GM19467 (cell line): ENCODE measurements around the gene IL22RA1.
A peak's percentile ranks its signal among the peaks of the same experiment; 100 is the strongest.

Source experiments
- ATAC-seq: cut with Tn5 transposase; IDR thresholded peaks from one replicate; pipeline ENCODE4 v1.9.1; 2021; ENCODE audit warnings: mild to moderate bottlenecking, moderate library complexity; ENCODE audit not compliant: unreplicated experiment

IL22RA1 gene

DNA sequence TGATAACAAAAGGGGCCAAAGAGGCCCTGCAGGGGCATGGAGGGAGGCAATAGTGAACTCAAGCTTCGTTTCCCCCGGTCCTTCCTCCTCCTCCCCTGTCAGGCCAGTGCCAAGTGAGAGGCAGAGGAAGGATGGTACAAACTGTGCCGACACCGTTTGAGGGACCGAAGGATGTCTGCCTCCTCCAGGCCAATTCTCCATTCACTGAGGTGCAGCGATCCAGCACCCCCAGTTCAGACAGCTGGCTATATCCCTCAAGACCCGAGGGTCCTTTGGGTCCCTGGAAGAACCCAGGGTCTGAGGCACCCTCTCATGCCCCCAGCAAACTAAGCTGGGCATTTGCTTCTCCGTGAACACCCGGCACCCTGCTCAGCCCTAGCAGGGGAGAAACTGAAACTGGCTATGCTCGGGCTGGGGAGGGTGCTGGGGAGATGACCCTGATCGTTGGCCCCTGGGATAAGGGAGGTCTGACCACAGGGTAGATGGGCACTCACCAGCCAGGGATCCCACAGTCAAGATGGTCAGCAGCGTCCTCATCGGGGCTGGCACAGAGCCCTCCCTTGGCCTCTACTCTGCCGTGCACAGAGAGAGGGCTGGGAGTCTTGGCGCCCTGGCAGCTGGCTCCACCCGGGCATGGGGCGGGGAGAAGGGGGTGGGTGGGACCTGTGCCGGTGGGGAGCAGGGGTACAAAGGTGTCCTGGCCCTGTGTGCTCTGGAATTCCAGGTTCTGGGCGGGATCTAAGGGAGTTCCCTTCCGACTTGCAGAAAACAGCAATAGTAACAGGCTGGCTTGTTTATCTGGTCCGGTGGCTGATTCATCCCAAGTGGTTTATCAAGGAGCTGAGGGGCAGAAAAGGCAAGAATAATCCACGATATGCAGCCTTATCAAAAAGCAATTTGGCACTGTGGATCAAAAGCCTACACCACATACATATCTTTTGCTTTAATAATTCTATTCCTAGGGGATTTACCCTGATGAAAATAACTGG is at the start of gene IL22RA1:
Gene IL22RA1 (minus strand): TSS at position 595 of the 989 bp plus-strand sequence. CDS start 58 bp downstream, at position 537.
- no peak for ATAC-seq

DNA sequence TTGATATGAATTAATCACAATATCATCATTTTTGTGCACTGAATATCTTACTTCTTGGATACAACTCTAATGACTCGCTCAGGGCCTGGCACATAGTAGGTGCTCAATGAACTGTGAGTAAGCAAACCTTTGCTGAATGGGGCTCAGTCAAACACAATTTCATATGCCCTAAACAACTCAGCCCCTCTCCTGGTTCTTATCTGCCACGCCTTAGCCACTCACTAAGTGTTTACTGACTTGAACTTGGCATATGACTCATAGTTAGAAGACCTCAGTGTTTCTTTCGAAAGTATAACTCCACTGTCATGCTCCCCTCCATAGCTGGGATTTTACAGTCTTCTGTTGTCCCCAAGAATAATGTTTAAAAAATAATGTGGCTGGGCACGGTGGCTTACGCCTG is 48.9 kb upstream of the IL22RA1 start:
- no peak for ATAC-seq

DNA sequence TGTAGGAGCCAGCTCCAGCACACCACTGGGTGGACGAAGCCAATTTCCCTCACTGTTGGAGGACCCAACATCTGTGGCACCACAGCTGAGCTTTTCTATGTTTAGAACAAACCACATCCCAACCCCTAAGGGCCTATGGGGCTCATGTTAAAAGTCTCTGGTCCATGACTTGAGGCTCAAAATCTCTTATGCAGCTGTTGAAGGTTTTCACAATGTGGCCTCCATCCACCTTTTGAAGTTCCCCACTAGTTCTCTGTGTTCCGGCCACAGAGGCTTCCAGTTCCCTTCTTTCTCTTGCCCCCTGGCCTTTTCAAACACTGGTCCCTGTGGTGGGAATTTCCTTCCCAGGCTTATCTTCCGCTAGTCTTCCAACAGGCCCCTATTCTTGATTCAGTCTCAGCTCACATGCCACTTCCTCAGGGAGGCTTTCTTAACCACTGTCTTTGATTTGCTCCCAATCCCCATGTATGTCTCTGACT is 48.1 kb upstream of the IL22RA1 start:
- peak; percentile 35 for ATAC-seq

- ATAC-seq, result no peak
Observed at GRCh38 chr1:24189528-24189927, 46.6 kb upstream of the IL22RA1 start.

- no peak for ATAC-seq
Observed at GRCh38 chr1:24186993-24187790, 44.3 kb upstream of the IL22RA1 start, which contains the start of gene IFNLR1. TSS of gene IFNLR1 (minus strand) at chr1:24187289. CDS start at chr1:24187248, 41 bp downstream.

- ATAC-seq, result no peak
Observed at GRCh38 chr1:24186711-24186992, 43.7 kb upstream of the IL22RA1 start.

- no peak for ATAC-seq
Observed at GRCh38 chr1:24186031-24186710, 43.2 kb upstream of the IL22RA1 start.

GRCh38 chr1:24185076-24185475 is 42.1 kb upstream of the IL22RA1 start:
- ATAC-seq, result no peak

GRCh38 chr1:24182061-24182460 is 39.1 kb upstream of the IL22RA1 start:
- no peak for ATAC-seq

GRCh38 chr1:24181619-24182018 is 38.7 kb upstream of the IL22RA1 start:
- no peak for ATAC-seq

DNA sequence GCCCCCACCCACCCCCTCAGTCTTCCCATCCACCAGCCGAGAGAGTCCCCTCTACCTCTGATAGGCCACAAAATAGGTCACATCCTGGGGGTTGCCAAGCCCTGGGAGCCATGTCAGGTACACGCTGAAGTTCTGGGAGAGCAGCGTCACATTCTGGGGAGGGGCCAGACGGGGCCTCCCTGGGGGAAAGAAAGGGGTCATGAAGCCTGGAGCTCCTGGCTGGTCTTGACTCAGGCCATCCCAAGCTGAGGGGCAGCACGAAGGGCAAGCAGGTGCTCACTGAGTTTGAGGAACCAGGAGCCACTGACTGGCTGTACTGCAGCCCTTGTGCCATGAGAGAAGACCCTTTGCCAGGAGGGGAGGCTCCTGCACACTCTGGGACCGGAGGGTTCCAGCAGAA is 37.7 kb upstream of the IL22RA1 start:
- no peak for ATAC-seq

DNA sequence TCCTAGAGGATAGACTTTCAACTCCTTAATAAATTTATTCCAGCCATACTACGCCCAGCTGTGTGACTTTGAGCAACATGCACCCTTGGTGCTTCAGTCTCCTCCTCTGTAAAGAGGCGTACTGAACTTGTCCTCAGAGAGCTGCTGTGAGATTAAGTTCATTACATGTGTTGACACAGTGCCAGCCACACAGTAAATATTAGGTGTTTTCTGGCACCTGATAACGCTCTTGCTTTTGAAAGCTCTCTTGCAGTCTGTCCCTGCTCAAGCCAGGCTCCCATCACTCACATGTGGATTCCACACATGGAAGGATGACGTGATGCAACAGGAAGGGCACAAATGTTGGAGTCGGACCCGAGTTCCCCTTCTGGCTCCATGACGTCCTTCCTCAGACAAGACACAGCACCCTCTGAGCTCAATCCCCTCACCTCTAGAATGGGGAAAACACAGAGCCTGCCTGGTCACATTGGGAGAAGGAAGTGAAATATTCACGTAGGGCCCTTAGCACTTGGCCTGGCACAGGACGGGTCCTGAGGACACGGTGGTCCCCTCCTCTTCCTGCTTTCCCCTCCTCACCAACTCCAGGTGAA is 36.4 kb upstream of the IL22RA1 start:
- ATAC-seq, result no peak

GRCh38 chr1:24178407-24178806 is 35.5 kb upstream of the IL22RA1 start:
- no peak for ATAC-seq

DNA sequence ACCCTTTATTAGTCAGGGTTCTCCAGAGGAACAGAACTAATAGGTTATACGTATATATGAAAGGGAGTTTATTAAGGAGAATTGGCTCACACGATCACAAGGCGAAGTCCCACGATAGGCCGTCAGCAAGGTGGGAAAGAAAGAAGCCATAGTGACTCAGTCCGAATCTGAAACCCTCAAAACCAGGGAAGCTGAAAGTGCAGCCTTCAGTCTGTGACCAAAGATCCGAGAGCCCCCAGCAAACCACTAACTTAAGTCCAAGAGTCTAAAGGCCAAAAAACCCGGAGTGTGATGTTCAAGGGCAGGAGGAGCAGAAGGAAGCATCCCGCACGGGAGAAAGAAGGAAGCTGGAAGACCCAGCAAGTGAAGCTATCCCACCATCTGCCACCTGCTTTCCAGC is 34.2 kb upstream of the IL22RA1 start:
- ATAC-seq, result no peak

- ATAC-seq, result no peak
Observed at GRCh38 chr1:24175033-24175755, 32.3 kb upstream of the IL22RA1 start.

DNA sequence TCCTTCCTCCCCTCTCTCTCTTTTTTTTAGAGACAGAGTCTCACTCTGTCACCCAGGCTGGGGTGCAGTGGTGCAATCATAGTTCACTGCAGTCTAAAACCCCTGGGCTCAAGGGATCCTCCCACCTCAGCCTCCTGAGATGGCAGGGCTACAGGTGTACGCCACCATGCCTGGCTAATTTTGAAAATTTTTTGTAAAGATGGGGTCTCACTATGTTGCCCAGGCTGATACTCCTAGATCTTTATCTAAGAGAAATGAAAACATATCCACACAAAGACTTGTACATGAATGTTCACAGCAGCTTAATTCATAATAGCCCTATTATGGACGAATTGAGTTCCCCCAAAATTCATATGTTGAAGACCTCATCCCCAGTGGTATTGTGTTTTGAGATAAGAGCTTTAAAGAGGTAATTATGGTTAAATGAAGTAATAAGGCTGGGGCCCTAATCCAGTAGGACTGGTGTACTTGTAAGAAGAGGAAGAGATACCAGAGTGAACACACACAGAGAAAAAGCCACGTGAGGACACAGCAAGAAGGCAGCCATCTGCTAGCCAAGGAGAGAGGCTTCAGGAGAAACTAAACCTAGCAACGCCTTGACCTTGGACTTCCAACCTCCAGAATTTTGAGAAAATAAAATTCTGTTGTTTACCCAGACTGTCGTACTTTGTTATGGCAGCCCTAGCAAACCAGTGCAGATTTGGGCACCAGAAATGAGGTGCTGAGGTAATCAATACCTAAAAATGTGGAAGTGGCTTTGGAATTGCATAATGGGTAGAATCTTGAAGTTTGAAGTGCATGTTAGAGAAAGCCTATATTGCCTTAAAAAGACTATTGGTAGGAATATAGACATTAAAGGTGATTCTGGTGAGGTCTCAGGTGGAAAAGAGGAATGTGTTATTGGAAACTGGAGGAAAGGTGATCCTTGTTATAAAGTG is 31.0 kb upstream of the IL22RA1 start:
- ATAC-seq, result no peak

DNA sequence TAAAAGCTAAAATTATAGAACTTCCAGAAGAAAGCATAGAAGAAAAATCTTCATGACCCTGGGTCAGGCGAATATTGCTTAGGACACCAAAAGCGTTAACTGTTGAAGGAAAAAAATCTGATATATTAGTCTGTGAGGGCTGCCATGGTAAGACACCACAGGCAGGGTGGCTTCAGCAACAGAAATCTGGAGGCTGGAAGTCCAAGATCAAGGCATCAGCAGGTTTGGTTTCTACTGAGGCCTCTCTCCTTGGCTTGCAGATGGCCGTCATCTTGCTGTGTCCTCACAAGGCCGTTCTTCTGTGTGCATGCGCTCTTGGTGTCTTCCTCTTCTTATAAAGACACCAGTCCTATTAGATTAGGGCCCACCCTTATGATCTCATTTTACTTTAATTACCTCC is 29.7 kb upstream of the IL22RA1 start:
- no peak for ATAC-seq

- ATAC-seq, result no peak
Observed at GRCh38 chr1:24169286-24169685, 26.3 kb upstream of the IL22RA1 start.

- ATAC-seq, result no peak
Observed at GRCh38 chr1:24168245-24168644, 25.3 kb upstream of the IL22RA1 start.
